ENCODE results near the gene RAD51B.

DNA sequence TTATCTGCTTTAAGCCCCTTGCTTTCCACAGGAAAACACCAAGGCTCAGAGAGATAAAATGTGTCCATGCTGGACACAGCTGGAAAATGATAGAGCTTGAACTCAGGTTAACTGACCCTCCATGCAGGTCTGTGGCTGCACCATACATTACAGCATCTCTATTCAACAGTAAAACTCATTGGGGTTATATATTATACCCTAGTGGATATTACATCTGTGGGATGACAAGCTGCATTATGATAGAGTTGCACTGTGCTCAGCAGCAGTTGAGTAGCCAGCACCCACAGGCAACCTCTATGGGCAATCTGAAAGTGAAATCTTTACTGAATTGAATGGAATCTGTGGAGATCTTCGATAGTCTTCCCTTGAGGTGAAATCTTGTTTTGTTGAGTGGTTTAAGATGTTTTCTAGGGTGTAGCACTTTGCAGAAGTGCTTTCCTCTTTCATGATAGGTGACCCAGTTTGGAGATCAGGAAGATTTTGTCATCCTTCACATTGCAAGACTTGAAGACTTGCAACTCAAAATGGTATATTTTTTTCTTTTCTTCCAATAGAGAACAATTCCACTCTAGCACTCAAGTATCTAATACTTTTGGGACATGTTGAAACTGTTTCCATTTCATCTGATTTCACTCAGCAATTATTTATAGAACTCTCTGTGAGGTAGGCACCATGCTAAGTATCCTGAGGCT lies 389.2 kb downstream of the RAD51B start:
- TF ChIP-seq, protein P1, sequence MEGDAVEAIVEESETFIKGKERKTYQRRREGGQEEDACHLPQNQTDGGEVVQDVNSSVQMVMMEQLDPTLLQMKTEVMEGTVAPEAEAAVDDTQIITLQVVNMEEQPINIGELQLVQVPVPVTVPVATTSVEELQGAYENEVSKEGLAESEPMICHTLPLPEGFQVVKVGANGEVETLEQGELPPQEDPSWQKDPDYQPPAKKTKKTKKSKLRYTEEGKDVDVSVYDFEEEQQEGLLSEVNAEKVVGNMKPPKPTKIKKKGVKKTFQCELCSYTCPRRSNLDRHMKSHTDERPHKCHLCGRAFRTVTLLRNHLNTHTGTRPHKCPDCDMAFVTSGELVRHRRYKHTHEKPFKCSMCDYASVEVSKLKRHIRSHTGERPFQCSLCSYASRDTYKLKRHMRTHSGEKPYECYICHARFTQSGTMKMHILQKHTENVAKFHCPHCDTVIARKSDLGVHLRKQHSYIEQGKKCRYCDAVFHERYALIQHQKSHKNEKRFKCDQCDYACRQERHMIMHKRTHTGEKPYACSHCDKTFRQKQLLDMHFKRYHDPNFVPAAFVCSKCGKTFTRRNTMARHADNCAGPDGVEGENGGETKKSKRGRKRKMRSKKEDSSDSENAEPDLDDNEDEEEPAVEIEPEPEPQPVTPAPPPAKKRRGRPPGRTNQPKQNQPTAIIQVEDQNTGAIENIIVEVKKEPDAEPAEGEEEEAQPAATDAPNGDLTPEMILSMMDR (IDR thresholded peaks at IDR 0.05) = no peak
- TF ChIP-seq POLR2A (IDR thresholded peaks at IDR 0.05) = no peak
